CD4-positive, alpha-beta T cell treated with Interleukin-2 at 100 ng/mL for 4 hours (primary cell): ENCODE data around the gene ZFYVE27.

Experiments
- DNase-seq: peaks from one replicate; pipeline ENCODE4 v3.0.0-alpha.2; 2020; ENCODE audit warnings: low spot score

ZFYVE27 gene

GRCh38 chr10:97791824-97792721 is 55.1 kb downstream of the ZFYVE27 start:
- DNase-seq = peak; percentile 76

- DNase-seq = no peak
Observed at GRCh38 chr10:97795886-97796285, 59.0 kb downstream of the ZFYVE27 start.

- DNase-seq = peak; percentile 74
Observed at GRCh38 chr10:97796651-97797050, 59.7 kb downstream of the ZFYVE27 start.

GRCh38 chr10:97798958-97799610 is 62.2 kb downstream of the ZFYVE27 start:
- DNase-seq = no peak

- no peak for DNase-seq
Observed at GRCh38 chr10:97800474-97800873, 63.5 kb downstream of the ZFYVE27 start.

GRCh38 chr10:97801422-97801821 is 64.5 kb downstream of the ZFYVE27 start:
- DNase-seq = no peak

GRCh38 chr10:97805096-97805884 is 68.4 kb downstream of the ZFYVE27 start:
- DNase-seq = no peak

- DNase-seq = no peak
Observed at GRCh38 chr10:97805949-97806348, 69.0 kb downstream of the ZFYVE27 start.

GRCh38 chr10:97810446-97810845 is 73.5 kb downstream of the ZFYVE27 start:
- DNase-seq = no peak
